Activated CD4-positive, alpha-beta T cell treated with anti-CD3 and anti-CD28 coated beads for 4 hours (primary cell): ENCODE data around the gene COQ6.
A peak's percentile ranks its signal among the peaks of the same experiment; 100 is the strongest.
"Not testable (repeated sequence)": the region's sequence is repeated elsewhere in the genome, so short reads cannot be mapped to it uniquely, and the experiment has no call there.

Source experiments
- DNase-seq, 2 donors: peaks; one replicate each; pipeline ENCODE4 v3.0.0-alpha.2; 2020

Gene COQ6

GRCh38 chr14:73949752-73950734 lies at the start of gene COQ6, which contains the start of gene FAM161B:
COQ6 (plus strand) TSS chr14:73950302; CDS start chr14:73950333, 31 bp downstream.
FAM161B (minus strand) TSS chr14:73950094; CDS start chr14:73950026, 68 bp downstream.
- peak; percentile 75 to 81 for DNase-seq

DNA sequence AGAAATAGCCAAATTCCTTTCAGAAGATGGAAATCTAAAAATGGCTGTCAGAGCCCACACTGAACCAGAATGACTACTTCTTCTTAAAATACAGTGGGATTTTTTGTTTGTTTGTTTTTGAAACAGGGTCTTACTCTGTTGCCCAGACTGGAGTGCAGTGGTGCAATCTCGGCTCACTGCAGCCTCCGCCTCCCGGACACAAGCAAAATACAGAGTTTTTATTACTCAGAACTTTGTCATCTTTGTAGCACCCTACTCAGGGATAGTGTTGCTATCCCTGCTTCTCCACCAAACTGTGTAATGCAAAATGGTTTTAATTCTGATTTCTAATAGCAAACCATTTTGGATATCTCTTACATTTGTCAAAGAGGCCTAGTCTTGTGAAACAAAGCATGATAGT lies 47.1 kb upstream of the COQ6 start:
- DNase-seq: no peak

DNA sequence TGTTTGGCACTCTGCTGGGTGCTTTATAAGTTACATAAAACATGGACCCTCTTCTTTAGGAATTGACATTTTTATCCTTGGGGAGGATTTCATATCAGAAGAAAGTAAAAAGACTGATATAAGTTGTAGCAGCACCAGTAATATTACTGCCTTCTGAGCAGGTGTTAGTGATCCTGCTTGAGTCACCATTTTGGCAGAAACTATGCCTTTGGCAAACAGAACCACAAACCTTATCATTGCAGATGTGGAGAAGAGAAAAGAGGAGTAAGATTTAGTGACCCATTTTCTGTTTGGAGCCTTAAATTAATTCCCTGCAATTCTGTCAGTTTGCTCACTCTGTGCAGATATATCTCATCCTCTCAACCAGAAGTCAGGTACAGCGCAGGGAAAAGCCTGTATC lies 40.4 kb upstream of the COQ6 start:
- no peak for DNase-seq

DNA sequence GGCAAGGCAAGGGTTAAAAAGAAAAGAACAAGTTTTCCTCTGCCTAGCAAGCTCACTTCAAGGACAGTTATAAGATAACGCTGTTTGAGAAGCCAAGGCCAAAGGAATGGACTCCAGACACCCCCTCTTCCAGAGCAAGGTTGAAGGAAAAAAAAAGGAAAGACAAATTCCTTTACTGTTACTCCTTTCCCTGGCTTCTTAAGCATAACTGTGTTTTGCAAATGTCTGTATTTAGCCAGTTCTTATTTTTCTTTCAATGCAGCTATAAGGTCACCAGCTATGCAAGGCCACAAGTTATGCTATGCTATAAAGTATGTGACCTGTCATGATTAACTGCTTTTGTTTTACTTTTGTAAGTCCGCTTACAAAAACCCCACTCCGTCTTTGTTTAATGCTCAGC lies 36.8 kb upstream of the COQ6 start:
- no peak for DNase-seq

- no peak for DNase-seq
These were observed 33.8 kb upstream of the COQ6 start for GRCh38 chr14:73916324-73916723.

DNA sequence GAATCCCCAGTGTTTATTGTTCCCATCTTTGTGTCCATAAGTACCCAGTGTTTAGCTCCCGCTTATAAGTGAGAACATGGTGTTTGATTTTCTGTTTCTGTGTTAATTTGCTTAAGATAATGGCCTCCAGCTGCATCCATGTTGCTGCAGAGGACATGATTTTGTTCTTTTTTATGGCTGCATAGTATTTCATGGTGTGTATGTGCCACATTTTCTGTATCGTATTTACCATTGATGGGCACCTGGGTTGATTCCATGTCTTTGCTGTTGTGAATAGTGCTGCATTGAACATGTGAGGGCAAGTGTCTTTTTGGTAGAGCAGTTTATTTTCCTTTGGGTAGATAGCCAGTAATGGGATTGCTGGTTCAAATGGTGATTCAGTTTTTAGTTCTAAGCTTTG lies 30.6 kb upstream of the COQ6 start:
- not testable (repeated sequence) for DNase-seq

GRCh38 chr14:73924337-73924736 lies 25.8 kb upstream of the COQ6 start:
- no peak for DNase-seq

- no peak for DNase-seq
These were observed 14.4 kb upstream of the COQ6 start for GRCh38 chr14:73935666-73936065.

DNA sequence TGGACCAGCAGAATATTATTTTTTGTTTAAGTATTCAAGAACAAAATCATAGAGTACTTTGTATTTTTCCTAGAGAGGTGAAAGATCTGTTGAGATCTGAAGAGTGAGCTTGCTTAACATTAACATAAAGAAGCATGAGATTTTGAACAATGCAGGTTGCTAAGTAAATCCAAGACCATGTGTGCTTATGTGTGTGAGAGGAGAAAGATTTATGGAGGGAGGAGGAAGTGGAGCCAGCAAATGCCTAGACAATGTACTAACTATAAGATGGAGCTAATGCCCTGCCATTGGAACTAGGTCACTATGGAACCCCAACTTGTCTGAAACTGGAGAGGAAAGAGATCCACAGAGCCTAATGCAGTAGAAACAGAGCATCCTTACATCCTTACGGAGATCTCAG lies 13.6 kb upstream of the COQ6 start:
- DNase-seq: no peak

DNA sequence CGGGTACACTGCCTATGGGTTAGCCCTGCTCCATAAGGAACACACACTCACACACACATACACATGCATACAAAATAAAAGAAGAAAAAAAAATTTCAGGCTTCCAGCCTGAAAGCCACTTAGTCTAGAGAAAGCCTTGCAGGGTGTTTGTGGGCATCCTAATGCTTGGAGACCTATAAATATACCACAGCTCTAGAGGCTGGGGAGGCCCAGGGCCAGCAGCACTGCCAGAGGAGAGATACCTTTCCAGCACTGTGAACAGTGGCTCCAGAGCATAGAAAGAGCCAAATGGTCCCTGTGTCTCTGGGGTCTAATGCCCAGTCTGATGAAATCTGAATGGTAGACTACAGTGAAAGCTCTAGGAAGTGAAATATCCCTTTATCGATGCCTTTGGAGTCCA lies 13.1 kb upstream of the COQ6 start:
- DNase-seq: no peak

GRCh38 chr14:73942180-73942579 lies 7.9 kb upstream of the COQ6 start:
- DNase-seq: no peak

DNA sequence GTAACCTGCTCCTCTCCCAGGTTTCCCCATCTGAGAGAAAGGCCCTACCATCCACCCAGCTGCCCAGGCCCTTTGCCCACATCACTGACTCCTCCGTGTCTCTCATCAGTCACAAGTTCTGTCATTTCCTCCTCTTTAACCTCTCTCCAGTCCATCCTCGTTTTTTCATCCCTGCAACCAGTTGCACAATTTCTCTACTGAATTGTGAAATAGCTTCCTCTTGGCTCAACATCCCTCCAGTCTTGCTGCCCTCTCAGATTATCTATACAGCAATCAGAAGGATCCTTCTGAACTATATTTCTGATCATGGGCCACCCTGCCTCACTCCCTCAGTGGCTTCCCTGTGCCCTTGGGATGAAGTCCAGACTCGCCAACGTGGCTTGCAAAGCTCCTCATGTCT lies 7.0 kb upstream of the COQ6 start:
- DNase-seq: no peak

GRCh38 chr14:73944432-73945158 lies 5.5 kb upstream of the COQ6 start:
- DNase-seq: no peak

- DNase-seq: no peak
These were observed 4.9 kb upstream of the COQ6 start for GRCh38 chr14:73945159-73945670.

- DNase-seq: no peak
These were observed 3.6 kb downstream of the COQ6 start for GRCh38 chr14:73953731-73954130.

DNA sequence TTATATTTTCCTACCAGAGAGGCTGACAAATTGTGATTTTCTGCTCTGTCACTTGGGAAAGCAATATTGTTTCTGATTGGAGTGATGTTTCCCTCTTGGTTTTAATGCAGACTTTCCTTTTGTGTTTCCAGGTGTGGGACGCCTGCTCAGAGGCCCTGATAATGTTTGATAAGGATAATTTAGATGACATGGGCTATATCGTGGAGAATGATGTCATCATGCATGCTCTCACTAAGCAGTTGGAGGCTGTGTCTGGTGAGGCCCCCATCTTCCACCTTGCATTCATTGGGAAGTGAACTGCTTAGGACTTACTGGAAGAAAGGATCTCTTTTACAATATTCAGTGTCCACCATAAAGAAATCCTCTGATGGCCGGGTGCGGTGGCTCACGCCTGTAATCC lies 5.6 kb downstream of the COQ6 start:
- no peak for DNase-seq

DNA sequence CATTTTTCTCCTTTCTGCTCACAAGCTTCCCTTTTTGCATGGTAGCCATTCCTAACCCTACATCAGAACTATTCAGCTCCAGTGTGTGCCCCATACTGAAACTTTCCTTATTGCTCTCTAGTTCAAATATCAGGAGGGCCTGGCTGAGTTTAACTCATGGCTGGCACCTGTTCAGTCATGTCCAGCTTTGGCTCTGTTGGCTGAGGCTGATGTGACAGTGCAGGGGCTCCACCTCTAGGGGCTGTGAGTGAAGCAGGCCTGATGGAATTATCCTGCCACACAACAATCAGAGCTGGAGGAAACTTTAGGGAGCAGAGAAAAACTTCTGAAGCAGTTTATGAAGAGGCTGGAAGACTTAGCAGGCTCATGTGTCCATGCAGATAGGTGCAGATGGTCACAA lies 8.5 kb downstream of the COQ6 start:
- DNase-seq: no peak

GRCh38 chr14:73961192-73961591 lies 11.1 kb downstream of the COQ6 start:
- no peak for DNase-seq

GRCh38 chr14:73965216-73965615 lies 15.1 kb downstream of the COQ6 start:
- no peak for DNase-seq

DNA sequence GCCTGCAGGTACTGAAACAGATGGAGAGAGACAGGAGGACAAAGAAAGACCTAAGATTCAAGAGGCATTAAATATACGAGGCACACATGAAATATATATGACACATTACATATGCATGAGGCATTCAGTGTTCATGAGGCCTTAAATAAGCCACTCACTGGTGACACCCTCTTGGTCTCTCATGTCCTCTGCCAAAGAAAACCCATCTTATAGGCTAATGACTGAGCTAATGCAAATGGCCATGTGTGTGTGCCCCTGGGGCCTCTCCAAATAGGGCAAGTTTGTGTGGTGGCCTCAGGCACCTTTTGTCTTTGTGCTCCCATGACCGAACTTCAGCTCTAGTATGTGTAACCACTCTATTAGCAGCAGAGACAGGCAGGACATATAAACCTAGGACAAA lies 18.8 kb downstream of the COQ6 start:
- no peak for DNase-seq

GRCh38 chr14:73973497-73973896 lies 23.4 kb downstream of the COQ6 start:
- DNase-seq: no peak

DNA sequence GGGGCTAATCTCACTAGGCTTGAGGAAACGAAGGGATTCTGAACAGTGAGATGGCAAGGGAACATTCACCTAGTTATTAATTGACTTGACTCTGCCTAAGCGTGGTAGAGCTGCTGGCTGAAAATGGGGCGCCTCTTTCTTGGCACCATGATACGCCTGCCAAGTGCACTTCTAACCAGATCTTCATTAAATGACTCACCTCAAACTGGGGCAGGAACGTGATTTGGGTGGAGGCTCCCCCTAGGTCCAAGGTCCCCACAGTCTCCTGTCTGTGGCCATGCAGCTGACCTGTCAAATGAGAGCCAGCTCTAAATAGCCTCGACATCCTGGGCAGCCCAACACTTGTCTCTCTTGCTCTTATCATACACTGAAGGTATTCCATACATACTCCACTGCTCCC lies 26.0 kb downstream of the COQ6 start:
- no peak for DNase-seq

- DNase-seq: no peak
These were observed 27.8 kb downstream of the COQ6 start for GRCh38 chr14:73977896-73978295.

- DNase-seq: no peak
These were observed 38.0 kb downstream of the COQ6 start for GRCh38 chr14:73988065-73988464.
